ENCODE results near the gene RALGPS1. TPM values are rescaled to one million over a fixed set of nuclear protein-coding genes. Genes with fewer than 3 reads are reported as not detected.

RALGPS1 gene
- polyA plus RNA-seq, 1 experiment = 1.7 TPM

GRCh38 chr9:126957687-126958053 is 43.1 kb downstream of the RALGPS1 start:
- Histone ChIP-seq H3K4me3 (ENCODE audit: low read depth, low read length) (no peak overlapping the region), H3K27me3 (ENCODE audit: control insufficient read depth, insufficient read depth, low read length) (no peaks in the 10 kb centered on the region; the same call in 1 of the 2 replicates), H3K36me3 (ENCODE audit: control insufficient read depth, insufficient read depth, low read length) (no peaks in the 10 kb centered on the region)
- ChIA-PET CTCF (interaction anchor here (0.7 to 15.7 kb wide), 6 partner anchors 8 to 241 kb away, joined by 3 to 208 read pairs (median 3); no protein-coding TSS in a partner anchor), POLR2A (no interaction called here)
- DNase-seq (ENCODE audit: low read depth) = no peak
- no peak for TF ChIP-seq CTCF (IDR thresholded peaks at IDR 0.05; ENCODE audit: insufficient read depth, low read depth, low read length)

- ChIA-PET POLR2A (no interaction called here), CTCF (interaction anchor here (1.9 to 15.7 kb wide), 2 partner anchors 19 to 240 kb away, joined by 8 to 208 read pairs; no protein-coding TSS in a partner anchor)
- no peaks in the 10 kb centered on the region; the same call in 1 of the 2 replicates for H3K27me3 ChIP-seq (ENCODE audit: control insufficient read depth, insufficient read depth, low read length)
- no peak for DNase-seq (ENCODE audit: low read depth)
- TF ChIP-seq CTCF (IDR thresholded peaks at IDR 0.05; ENCODE audit: insufficient read depth, low read depth, low read length) = no peak
- no peak overlapping the region for H3K4me3 ChIP-seq (ENCODE audit: low read depth, low read length)
- no peaks in the 10 kb centered on the region for H3K36me3 ChIP-seq (ENCODE audit: control insufficient read depth, insufficient read depth, low read length)
These were observed 44.8 kb downstream of the RALGPS1 start for GRCh38 chr9:126959336-126959735.

GRCh38 chr9:126959917-126960316 is 45.3 kb downstream of the RALGPS1 start:
- no peaks in the 10 kb centered on the region; the same call in 1 of the 2 replicates for H3K27me3 ChIP-seq (ENCODE audit: control insufficient read depth, insufficient read depth, low read length)
- no peaks in the 10 kb centered on the region for H3K36me3 ChIP-seq (ENCODE audit: control insufficient read depth, insufficient read depth, low read length)
- H3K4me3 ChIP-seq (ENCODE audit: low read depth, low read length) = no peak overlapping the region
- POLR2A ChIA-PET = no interaction called here
- DNase-seq (ENCODE audit: low read depth) = no peak
- TF ChIP-seq CTCF (IDR thresholded peaks at IDR 0.05; ENCODE audit: insufficient read depth, low read depth, low read length) = no peak
- CTCF ChIA-PET = interaction anchor here (1.9 to 15.7 kb wide), 2 partner anchors 19 to 239 kb away, joined by 8 to 208 read pairs; no protein-coding TSS in a partner anchor

GRCh38 chr9:126962336-126962735 is 47.8 kb downstream of the RALGPS1 start:
- CTCF ChIA-PET = interaction anchor here (2.3 to 15.7 kb wide), 2 partner anchors 21 to 237 kb away, joined by 10 to 208 read pairs; no protein-coding TSS in a partner anchor

GRCh38 chr9:126965077-126965476 is 50.5 kb downstream of the RALGPS1 start:
- no peak for TF ChIP-seq CTCF (IDR thresholded peaks at IDR 0.05; ENCODE audit: insufficient read depth, low read depth, low read length)
- Histone ChIP-seq H3K27me3 (ENCODE audit: control insufficient read depth, insufficient read depth, low read length) (no peaks in the 10 kb centered on the region; the same call in 1 of the 2 replicates), H3K36me3 (ENCODE audit: control insufficient read depth, insufficient read depth, low read length) (no peaks in the 10 kb centered on the region), H3K4me3 (ENCODE audit: low read depth, low read length) (no peak overlapping the region)
- DNase-seq (ENCODE audit: low read depth) = no peak
- ChIA-PET POLR2A (no interaction called here), CTCF (interaction anchor here (0.6 to 15.7 kb wide), 30 partner anchors 8 to 308 kb away, joined by 3 to 208 read pairs (median 4); partner anchors contain the start of gene ANGPTL2)

More at GRCh38 chr9:126962336-126962735, 47.8 kb downstream of the RALGPS1 start:
- Histone ChIP-seq H3K4me3 (ENCODE audit: low read depth, low read length) (no peak overlapping the region), H3K36me3 (ENCODE audit: control insufficient read depth, insufficient read depth, low read length) (no peaks in the 10 kb centered on the region), H3K27me3 (ENCODE audit: control insufficient read depth, insufficient read depth, low read length) (no peaks in the 10 kb centered on the region; the same call in 1 of the 2 replicates)
- DNase-seq (ENCODE audit: low read depth) = no peak
- TF ChIP-seq CTCF (IDR thresholded peaks at IDR 0.05; ENCODE audit: insufficient read depth, low read depth, low read length) = no peak
- POLR2A ChIA-PET = no interaction called here

All from BJ (cell line).